Measurements from ENCODE around the gene ZCCHC7. TPM values are rescaled to one million over a fixed set of nuclear protein-coding genes. Genes with fewer than 3 reads are reported as not detected.

ZCCHC7 gene
- total RNA-seq = 16.7 and 17.2 TPM in 2 replicates

GRCh38 chr9:37119907-37120842 is at the start of gene ZCCHC7:
TSS of gene ZCCHC7 (plus strand) at chr9:37120574.

Other genes starting within 250 kb of the ZCCHC7 start
- gene PAX5, start 86.3 kb upstream of the ZCCHC7 start, total RNA-seq = not detected in 2 replicates

Data from smooth muscle cell of the pulmonary artery (primary cell).